Left renal pelvis (tissue), 4 donors: ENCODE results near the gene DPP9. TPM values are rescaled to one million over a fixed set of nuclear protein-coding genes. Genes with fewer than 3 reads are reported as not detected.
A peak's percentile ranks its signal among the peaks of the same experiment; 100 is the strongest.

Source experiments
- DNase-seq, 4 donors: peaks; one replicate each; pipeline ENCODE4 v3.0.0-alpha.2; 2013; ENCODE audit warnings: low read depth in 4 of 4, low spot score in 3 of 4
- polyA plus RNA-seq, 4 donors: library from polyadenylated mRNA; unstranded; fragments of 120-200 nt; gene quantifications; one replicate each; pipeline ENCODE4 v1.2.1, GENCODE V29; 2013; ENCODE audit not compliant: insufficient read length in 4 of 4

DPP9 gene
- polyA plus RNA-seq, 4 donors: 17.4 to 26.5 (median 20.8) TPM

- DNase-seq: peak; percentile 77 to 92 (median 88)
These were observed 84.7 kb downstream of the DPP9 start, which contains the start of gene TNFAIP8L1 for GRCh38 chr19:4638828-4639530. Gene TNFAIP8L1, plus strand, starts transcription at chr19:4639516. Its CDS starts 12,354 bp downstream, at chr19:4651870.

- DNase-seq: no peak
These were observed 85.3 kb downstream of the DPP9 start for GRCh38 chr19:4638317-4638716.

- DNase-seq: no peak
These were observed 86.9 kb downstream of the DPP9 start for GRCh38 chr19:4636761-4637160.

GRCh38 chr19:4636151-4636717, 87.4 kb downstream of the DPP9 start:
- peak in 1 of 4 donors; percentile 39 for DNase-seq

GRCh38 chr19:4635754-4636116, 87.9 kb downstream of the DPP9 start:
- no peak for DNase-seq

GRCh38 chr19:4633140-4633967, 90.3 kb downstream of the DPP9 start:
- DNase-seq: no peak

Other genes with a start within 250 kb of the DPP9 start
- gene PLIN4, start 205.4 kb downstream of the DPP9 start, polyA plus RNA-seq: 1 to 10 TPM in 1 of 4 donors, under 1 TPM in 3; 0.43 to 2.1 (median 0.86) TPM
- gene PLIN5, start 188.6 kb downstream of the DPP9 start, polyA plus RNA-seq: 10 to 100 TPM in 1 of 4 donors, 1 to 10 TPM in 2, under 1 TPM in 1; 0.96 to 10.9 (median 3.0) TPM
- under 1 TPM; 0.49 to 0.96 (median 0.81) TPM for gene LRG1, start 183.8 kb downstream of the DPP9 start, polyA plus RNA-seq
- gene SEMA6B, start 164.2 kb downstream of the DPP9 start, polyA plus RNA-seq: 1 to 10 TPM; 2.3 to 5.4 (median 3.7) TPM
- 10 to 100 TPM in 2 of 4 donors, 1 to 10 TPM in 2; 9.4 to 15.4 (median 10.8) TPM for gene TNFAIP8L1, start 84.3 kb downstream of the DPP9 start, polyA plus RNA-seq
- gene MYDGF, start 53.5 kb downstream of the DPP9 start, polyA plus RNA-seq: 10 to 100 TPM; 58.8 to 84.5 (median 78.5) TPM
- gene FEM1A, start 67.9 kb upstream of the DPP9 start, polyA plus RNA-seq: 1 to 10 TPM; 1.2 to 2.8 (median 1.8) TPM
- 1 to 10 TPM; 5.1 to 7.1 (median 5.6) TPM for gene TICAM1, start 107.9 kb upstream of the DPP9 start, polyA plus RNA-seq
- 10 to 100 TPM; 37.8 to 55.0 (median 46.1) TPM for gene PLIN3, start 143.8 kb upstream of the DPP9 start, polyA plus RNA-seq
- gene ARRDC5, start 179.1 kb upstream of the DPP9 start, polyA plus RNA-seq: under 1 TPM in 2 of 4 donors, not detected in 2; 0.08 to 0.09 TPM
- 10 to 100 TPM; 19.0 to 38.3 (median 31.8) TPM for gene UHRF1, start 185.7 kb upstream of the DPP9 start, polyA plus RNA-seq
- gene KDM4B, start 245.3 kb upstream of the DPP9 start, polyA plus RNA-seq: 10 to 100 TPM; 18.5 to 28.4 (median 22.4) TPM